GM10847 (cell line): ENCODE data around the gene MIAT.

ENCODE experiments used
- POLR2A ChIP-seq: IDR thresholded peaks from 2 replicates; pipeline ENCODE4 v1.6.1; 2011; ENCODE audit not compliant: insufficient read length; ENCODE audit errors: extremely low read depth

MIAT gene

GRCh38 chr22:26718488-26718887, 61.1 kb downstream of the MIAT start:
- TF ChIP-seq POLR2A, result no peak

- no peak for TF ChIP-seq POLR2A
Observed at GRCh38 chr22:26718905-26719304, 61.5 kb downstream of the MIAT start.

- no peak for TF ChIP-seq POLR2A
Observed at GRCh38 chr22:26722159-26722558, 64.8 kb downstream of the MIAT start.

GRCh38 chr22:26724414-26724813, 67.0 kb downstream of the MIAT start:
- no peak for TF ChIP-seq POLR2A

- TF ChIP-seq POLR2A, result no peak
Observed at GRCh38 chr22:26725012-26725676, 67.8 kb downstream of the MIAT start.
